B cell (primary cell): ENCODE measurements around the gene TBX3. TPM values are rescaled to one million over a fixed set of nuclear protein-coding genes. Genes with fewer than 3 reads are reported as not detected.

Experiments used
- polyA plus RNA-seq: library from polyadenylated mRNA; depleted of rRNA; stranded (reverse); fragments of >200 nt; gene quantifications from 2 replicates; pipeline ENCODE4 v1.2.3, GENCODE V29; 2012
- small RNA-seq: library from RNA; depleted of rRNA; stranded (forward); fragments of <200 nt; gene quantifications from one replicate; pipeline ENCODE3, GENCODE V24; 2012; ENCODE audit warnings: low replicate concordance, low read depth; ENCODE audit not compliant: insufficient read length
- total RNA-seq, 2 donors: library from RNA; stranded (reverse); fragments of 120-200 nt in 1 of 2; gene quantifications; 1 replicate in 1 of 2; 2 replicates in 1 of 2; pipeline versions ENCODE4 v1.2.3 to v1.2.4, GENCODE V29; 2013 to 2022

The TBX3 gene
- total and polyA plus RNA-seq, 2 donors (not counting 1 experiment from before 2014, with no cell fraction given), result not detected

Small RNA genes within 50 kb of the gene (small RNA-seq; reads per million reads assigned to genes)
- gene RF00019, result not detected
